Mesenchymal stem cell (in vitro differentiated cells and primary cell): Measurements from ENCODE around the gene CHCHD6.
"Not testable (repeated sequence)": the region's sequence is repeated elsewhere in the genome, so short reads cannot be mapped to it uniquely, and the experiment has no call there.

Experiments used
- DNase-seq: peaks from one replicate; pipeline ENCODE4 v3.0.0-alpha.2; 2013
- H2AFZ ChIP-seq: one replicate; pipeline ENCODE4 v1.6.1; 2013; ENCODE audit warnings: low read depth, mild to moderate bottlenecking, control low read depth, inconsistent platforms, low read length, moderate library complexity
- H2AK5ac ChIP-seq: 2 replicates; pipeline ENCODE4 v1.6.1; 2013; ENCODE audit warnings: low read length, moderate library complexity, mild to moderate bottlenecking, inconsistent platforms; ENCODE audit not compliant: severe bottlenecking
- H2BK120ac ChIP-seq: one replicate; pipeline ENCODE4 v1.6.1; 2013; ENCODE audit warnings: low read depth, mild to moderate bottlenecking, inconsistent platforms, low read length, moderate library complexity
- H2BK12ac ChIP-seq, 2 experiments: one replicate each; pipeline ENCODE4 v1.6.1; 2013; ENCODE audit warnings: inconsistent platforms in 2 of 2, low read length in 2 of 2, mild to moderate bottlenecking in 2 of 2, moderate library complexity in 2 of 2, control low read depth in 1 of 2
- H2BK15ac ChIP-seq: one replicate; pipeline ENCODE4 v1.6.1; 2013; ENCODE audit warnings: mild to moderate bottlenecking, low read depth, inconsistent platforms; ENCODE audit not compliant: poor library complexity, severe bottlenecking
- H2BK5ac ChIP-seq: 2 replicates; pipeline ENCODE4 v1.6.1; 2013; ENCODE audit warnings: low read depth, mild to moderate bottlenecking, low read length, control low read depth, inconsistent platforms; ENCODE audit not compliant: poor library complexity, severe bottlenecking
- H3K14ac ChIP-seq, 2 experiments: one replicate each; pipeline ENCODE4 v1.6.1; 2013; ENCODE audit warnings: inconsistent platforms in 2 of 2, low read length in 2 of 2, control low read depth in 1 of 2, mild to moderate bottlenecking in 1 of 2, moderate library complexity in 1 of 2
- H3K18ac ChIP-seq, 2 experiments: one replicate each; pipeline ENCODE4 v1.6.1; 2013; ENCODE audit warnings: inconsistent platforms in 2 of 2, low read length in 2 of 2, control low read depth in 1 of 2, low read depth in 1 of 2, mild to moderate bottlenecking in 1 of 2
- H3K23ac ChIP-seq, 2 experiments: one replicate each; pipeline ENCODE4 v1.6.1; 2013; ENCODE audit warnings: inconsistent platforms in 2 of 2, low read length in 2 of 2, mild to moderate bottlenecking in 2 of 2, moderate library complexity in 2 of 2, control low read depth in 1 of 2
- H3K27ac ChIP-seq: 2 replicates; pipeline ENCODE4 v1.5.1; 2013; ENCODE audit warnings: mild to moderate bottlenecking, moderate library complexity, low read length, control low read depth, inconsistent platforms; ENCODE audit not compliant: poor library complexity, severe bottlenecking
- H3K27me3 ChIP-seq, 2 experiments: 2 replicates each; pipeline versions ENCODE4 v1.6.1 to v1.7.0; 2013; ENCODE audit warnings: low read length in 2 of 2, mild to moderate bottlenecking in 2 of 2, moderate library complexity in 2 of 2, control low read depth in 1 of 2, inconsistent platforms in 1 of 2; ENCODE audit not compliant: control insufficient read depth in 1 of 2, insufficient read depth in 1 of 2
- H3K36me3 ChIP-seq, 2 experiments: 2 replicates each; pipeline versions ENCODE4 v1.6.1 to v1.7.0; 2013; ENCODE audit warnings: low read length in 2 of 2, control low read depth in 1 of 2, inconsistent platforms in 1 of 2, low read depth in 1 of 2, mild to moderate bottlenecking in 1 of 2; ENCODE audit not compliant: insufficient read depth in 2 of 2, control insufficient read depth in 1 of 2
- H3K4ac ChIP-seq, 2 experiments: one replicate each; pipeline ENCODE4 v1.6.1; 2013; ENCODE audit warnings: inconsistent platforms in 2 of 2, low read length in 2 of 2, mild to moderate bottlenecking in 2 of 2, moderate library complexity in 2 of 2, control low read depth in 1 of 2, low read depth in 1 of 2
- H3K4me1 ChIP-seq: 2 replicates; pipeline ENCODE4 v1.6.1; 2013; ENCODE audit warnings: low read depth, low read length, control low read depth; ENCODE audit not compliant: control insufficient read depth, insufficient read depth
- H3K4me2 ChIP-seq: 2 replicates; pipeline ENCODE4 v1.6.1; 2013; ENCODE audit warnings: low read length, mild to moderate bottlenecking, inconsistent platforms; ENCODE audit not compliant: poor library complexity, severe bottlenecking
- H3K4me3 ChIP-seq, 2 experiments: 2 replicates each; pipeline versions ENCODE4 v1.5.1 to v1.7.0; 2013; ENCODE audit warnings: low read length in 2 of 2, mild to moderate bottlenecking in 2 of 2, control low read depth in 1 of 2, low read depth in 1 of 2; ENCODE audit not compliant: insufficient read depth in 1 of 2
- H3K79me1 ChIP-seq: replicated peaks from 2 replicates; pipeline ENCODE4 v1.6.1; 2013; ENCODE audit warnings: mild to moderate bottlenecking, control low read depth, low read length, inconsistent platforms; ENCODE audit not compliant: poor library complexity, severe bottlenecking
- H3K9ac ChIP-seq: 2 replicates; pipeline ENCODE4 v1.7.0; 2013; ENCODE audit warnings: mild to moderate bottlenecking, low read length, moderate library complexity
- H3K9me3 ChIP-seq: 2 replicates; pipeline ENCODE4 v1.7.0; 2013; ENCODE audit warnings: mild to moderate bottlenecking, low read length; ENCODE audit not compliant: control insufficient read depth
- H4K8ac ChIP-seq: one replicate; pipeline ENCODE4 v1.6.1; 2013; ENCODE audit warnings: inconsistent platforms, mild to moderate bottlenecking, low read length, moderate library complexity
- H4K91ac ChIP-seq: one replicate; pipeline ENCODE4 v1.6.1; 2013; ENCODE audit warnings: mild to moderate bottlenecking, low read length, inconsistent platforms
- WGBS: methylation state at CpG from one replicate; pipeline ENCODE4 v1.1.7; 2013; ENCODE audit warnings: mixed read lengths; 5-methylcytosine and 5-hydroxymethylcytosine counted together

CHCHD6 gene

GRCh38 chr3:126781889-126782491, 78.0 kb downstream of the CHCHD6 start:
- peak overlapping the region; percentile 33 for H4K8ac ChIP-seq

GRCh38 chr3:126782536-126782935, 78.5 kb downstream of the CHCHD6 start:
- peak overlapping the region in 1 of 2 experiments; percentile 62 for H3K4me3 ChIP-seq
- no peak overlapping the region for H4K91ac ChIP-seq
- H2BK15ac ChIP-seq, result no peak overlapping the region
- H4K8ac ChIP-seq, result peak overlapping the region; percentile 33
- H2BK5ac ChIP-seq, result no peak overlapping the region
- no peaks in the 10 kb centered on the region for H3K27me3 ChIP-seq
- peaks cover 0 to 6% of the 10 kb centered on the region in 2 experiments for H3K36me3 ChIP-seq
- no peak overlapping the region for H3K4me2 ChIP-seq
- H2BK12ac ChIP-seq, result no peak overlapping the region
- H2AFZ ChIP-seq, result no peak overlapping the region
- peak overlapping the region; percentile 27 for H2AK5ac ChIP-seq
- no peak overlapping the region for H3K14ac ChIP-seq
- no peak overlapping the region for H3K23ac ChIP-seq
- H3K9me3 ChIP-seq, result no peaks in the 10 kb centered on the region
- H3K18ac ChIP-seq, result no peak overlapping the region
- peak overlapping the region; percentile 79 for H3K9ac ChIP-seq
- 12% methylated on average over 2 of the region's 3 CpGs for WGBS
- peaks cover 6% of the 10 kb centered on the region for H3K4me1 ChIP-seq
- DNase-seq, result peak; percentile 54
- H2BK120ac ChIP-seq, result no peak overlapping the region
- no peak overlapping the region for H3K4ac ChIP-seq
- H3K79me1 ChIP-seq, result peaks cover 8% of the 10 kb centered on the region
- peak overlapping the region; percentile 49 for H3K27ac ChIP-seq

More at GRCh38 chr3:126781889-126782491, 78.0 kb downstream of the CHCHD6 start:
- no peak overlapping the region for H2BK12ac ChIP-seq
- DNase-seq, result peak; percentile 48
- H3K27ac ChIP-seq, result peak overlapping the region; percentile 49
- peaks cover 8% of the 10 kb centered on the region for H3K79me1 ChIP-seq
- no peak overlapping the region for H3K4me2 ChIP-seq
- no peak overlapping the region for H3K23ac ChIP-seq
- H3K9me3 ChIP-seq, result no peaks in the 10 kb centered on the region
- H3K9ac ChIP-seq, result peak overlapping the region; percentile 79
- H2AFZ ChIP-seq, result no peak overlapping the region
- H3K14ac ChIP-seq, result no peak overlapping the region
- no peaks in the 10 kb centered on the region for H3K27me3 ChIP-seq
- no peak overlapping the region for H2BK15ac ChIP-seq
- peaks cover 8% of the 10 kb centered on the region for H3K4me1 ChIP-seq
- no peak overlapping the region for H4K91ac ChIP-seq
- WGBS, result 72% methylated on average over 8 of the region's 12 CpGs
- no peak overlapping the region for H2BK5ac ChIP-seq
- H3K4ac ChIP-seq, result no peak overlapping the region
- H2BK120ac ChIP-seq, result no peak overlapping the region
- no peak overlapping the region for H3K18ac ChIP-seq
- H3K4me3 ChIP-seq, result peak overlapping the region in 1 of 2 experiments; percentile 62
- peaks cover 0 to 6% of the 10 kb centered on the region in 2 experiments for H3K36me3 ChIP-seq
- H2AK5ac ChIP-seq, result no peak overlapping the region

- WGBS, result 47% methylated on average over 2 of the region's 2 CpGs
These were observed 80.2 kb downstream of the CHCHD6 start for GRCh38 chr3:126784254-126784653.

GRCh38 chr3:126791320-126791719, 87.3 kb downstream of the CHCHD6 start:
- H3K9ac ChIP-seq, H2AFZ ChIP-seq, H3K23ac ChIP-seq, H3K36me3 ChIP-seq, H3K4me2 ChIP-seq, H3K27me3 ChIP-seq, H2BK120ac ChIP-seq, H3K4ac ChIP-seq, H3K4me1 ChIP-seq, H2BK5ac ChIP-seq, H2BK15ac ChIP-seq, H4K91ac ChIP-seq, H3K4me3 ChIP-seq, H3K79me1 ChIP-seq, H2AK5ac ChIP-seq, H2BK12ac ChIP-seq, DNase-seq, H3K14ac ChIP-seq, H3K18ac ChIP-seq, H3K27ac ChIP-seq, H4K8ac ChIP-seq: not testable (repeated sequence)
- H3K9me3 ChIP-seq, result peaks cover 13% of the 10 kb centered on the region
- WGBS, result 70% methylated on average over 2 of the region's 7 CpGs

More at GRCh38 chr3:126784254-126784653, 80.2 kb downstream of the CHCHD6 start:
- Histone ChIP-seq H3K14ac (peak overlapping the region in 1 of 2 experiments; percentile 83), H4K8ac (no peak overlapping the region), H3K4me3 (no peak overlapping the region), H3K4ac (peak overlapping the region in 1 of 2 experiments; percentile 30), H2AFZ (no peak overlapping the region), H3K23ac (peak overlapping the region in 1 of 2 experiments; percentile 42), H2BK12ac (no peak overlapping the region), H3K36me3 (peaks cover 0 to 6% of the 10 kb centered on the region in 2 experiments), H3K27ac (no peak overlapping the region), H2AK5ac (no peak overlapping the region), H3K4me1 (peaks cover 6% of the 10 kb centered on the region), H3K27me3 (no peaks in the 10 kb centered on the region), H3K9ac (no peak overlapping the region), H3K18ac (peak overlapping the region in 1 of 2 experiments; percentile 56), H2BK120ac (no peak overlapping the region), H2BK15ac (no peak overlapping the region), H3K79me1 (peaks cover 6% of the 10 kb centered on the region), H4K91ac (no peak overlapping the region), H3K9me3 (no peaks in the 10 kb centered on the region), H2BK5ac (no peak overlapping the region), H3K4me2 (no peak overlapping the region)
- DNase-seq, result no peak
